WTC11 (cell line): Measurements from ENCODE around the gene ADCY3. TPM values are rescaled to one million over a fixed set of nuclear protein-coding genes. Genes with fewer than 3 reads are reported as not detected.

Experiments used
- ATAC-seq: fragments of 200-7000 bp; cut with Tn5 transposase; 2 replicates; pipeline ENCODE4 v1.10.0; 2021; ENCODE audit warnings: mild to moderate bottlenecking, moderate library complexity
- CTCF ChIA-PET: fragments of 300-600 bp; sonication (Branson Sonifier 250); formaldehyde crosslinking; loops from one replicate; lab custom pipeline; 2021; ENCODE audit warnings: antibody characterized with exemption; lab: Charles Lee
- POLR2A ChIA-PET: fragments of 350-600 bp; sonication (Branson Sonifier 250); formaldehyde crosslinking; loops from one replicate; lab custom pipeline; 2021; ENCODE audit warnings: antibody characterized with exemption; lab: Charles Lee
- DNase-seq: peaks from one replicate; pipeline ENCODE4 v3.0.0; 2021; ENCODE audit warnings: low spot score
- H3K27ac Mint-ChIP-seq: 2 replicates; pipeline ENCODE4 v1.8.0; 2021; ENCODE audit warnings: mixed read lengths
- H3K27me3 Mint-ChIP-seq: 2 replicates; pipeline ENCODE4 v1.8.0; 2021; ENCODE audit warnings: low read depth, mild to moderate bottlenecking, moderate library complexity, mixed read lengths
- H3K36me3 Mint-ChIP-seq: 2 replicates; pipeline ENCODE4 v1.8.0; 2021; ENCODE audit warnings: mixed read lengths
- H3K4me1 Mint-ChIP-seq: 2 replicates; pipeline ENCODE4 v1.8.0; 2022; ENCODE audit warnings: mixed read lengths
- H3K4me3 Mint-ChIP-seq: 2 replicates; pipeline ENCODE4 v1.8.0; 2021; ENCODE audit warnings: mild to moderate bottlenecking, moderate library complexity, mixed read lengths
- H3K9me3 Mint-ChIP-seq: 2 replicates; pipeline ENCODE4 v1.8.0; 2021; ENCODE audit warnings: mixed read lengths
- CBFB ChIP-seq: sonication (generic); formaldehyde crosslinking; IDR thresholded peaks from 2 replicates; pipeline ENCODE4 v1.8.1; 2022; ENCODE audit warnings: mild to moderate bottlenecking, low read depth, missing genetic modification reagents
- E2F4 ChIP-seq: sonication (generic); formaldehyde crosslinking; IDR thresholded peaks from 2 replicates; pipeline ENCODE4 v1.8.1; 2022; ENCODE audit warnings: low read depth, mild to moderate bottlenecking, moderate library complexity, missing genetic modification reagents, borderline replicate concordance
- ETV6 ChIP-seq: sonication (generic); formaldehyde crosslinking; IDR thresholded peaks from 2 replicates; pipeline ENCODE4 v1.8.1; 2022; ENCODE audit warnings: mild to moderate bottlenecking, missing genetic modification reagents
- FOXJ3 ChIP-seq: sonication (generic); formaldehyde crosslinking; IDR thresholded peaks from 2 replicates; pipeline ENCODE4 v1.9.0; 2021; ENCODE audit warnings: missing genetic modification reagents, mild to moderate bottlenecking, borderline replicate concordance
- GRHL2 ChIP-seq: fragments of 250-450 bp; sonication (Bioruptor Pico); IDR thresholded peaks from 2 replicates; pipeline ENCODE4 v1.8.0; 2022; ENCODE audit warnings: mild to moderate bottlenecking, moderate library complexity; ENCODE audit not compliant: insufficient replicate concordance, severe bottlenecking
- IRF2 ChIP-seq: sonication (generic); formaldehyde crosslinking; IDR thresholded peaks from 2 replicates; pipeline ENCODE4 v1.8.0; 2022; ENCODE audit warnings: low read depth, missing genetic modification reagents, borderline replicate concordance
- JUN ChIP-seq: sonication (generic); formaldehyde crosslinking; IDR thresholded peaks from 2 replicates; pipeline ENCODE4 v1.8.0; 2023; ENCODE audit warnings: mild to moderate bottlenecking, missing genetic modification reagents
- MLX ChIP-seq: sonication (generic); formaldehyde crosslinking; IDR thresholded peaks from 2 replicates; pipeline ENCODE4 v1.8.1; 2023; ENCODE audit warnings: mild to moderate bottlenecking, missing genetic modification reagents, moderate library complexity
- MYBL2 ChIP-seq: sonication (generic); formaldehyde crosslinking; IDR thresholded peaks from 2 replicates; pipeline ENCODE4 v1.8.1; 2023; ENCODE audit warnings: mild to moderate bottlenecking, moderate library complexity, missing genetic modification reagents
- NR1H2 ChIP-seq: sonication (generic); formaldehyde crosslinking; IDR thresholded peaks from 2 replicates; pipeline ENCODE4 v1.9.0; 2021; ENCODE audit warnings: mild to moderate bottlenecking, moderate library complexity, missing genetic modification reagents
- NR2C2 ChIP-seq: sonication (generic); formaldehyde crosslinking; IDR thresholded peaks from 2 replicates; pipeline ENCODE4 v1.8.0; 2022; ENCODE audit warnings: mild to moderate bottlenecking, missing genetic modification reagents
- PREB ChIP-seq: sonication (generic); formaldehyde crosslinking; IDR thresholded peaks from 2 replicates; pipeline ENCODE4 v1.8.1; 2022; ENCODE audit warnings: mild to moderate bottlenecking, missing genetic modification reagents, moderate library complexity, borderline replicate concordance
- TEAD4 ChIP-seq: sonication (generic); formaldehyde crosslinking; IDR thresholded peaks from 2 replicates; pipeline ENCODE4 v1.8.0; 2022; ENCODE audit warnings: mild to moderate bottlenecking, missing genetic modification reagents
- ZBTB21 ChIP-seq: sonication (generic); formaldehyde crosslinking; IDR thresholded peaks from 2 replicates; pipeline ENCODE4 v1.8.1; 2023; ENCODE audit warnings: mild to moderate bottlenecking, missing genetic modification reagents, borderline replicate concordance
- ZNF317 ChIP-seq: sonication (generic); formaldehyde crosslinking; IDR thresholded peaks from 2 replicates; pipeline ENCODE4 v1.8.1; 2023; ENCODE audit warnings: low read depth, mild to moderate bottlenecking, moderate library complexity, missing genetic modification reagents, borderline replicate concordance
- ZNF416 ChIP-seq: fragments of 250-450 bp; sonication (Bioruptor Pico); IDR thresholded peaks from 2 replicates; pipeline ENCODE4 v1.9.0; 2021; ENCODE audit warnings: mild to moderate bottlenecking, inconsistent platforms
- ZNF423 ChIP-seq: fragments of 250-450 bp; sonication (Bioruptor Pico); IDR thresholded peaks from 2 replicates; pipeline ENCODE4 v2.1.2; 2022; ENCODE audit warnings: mild to moderate bottlenecking, moderate library complexity
- total RNA-seq: library from RNA; stranded (reverse); gene quantifications from 3 replicates; pipeline ENCODE4 v1.2.3, GENCODE V29; 2021
- TF ChIP-seq, protein P1 (sequence below): fragments of 250-450 bp; sonication (Bioruptor Pico); IDR thresholded peaks from 2 replicates; pipeline ENCODE4 v1.9.0; 2021; ENCODE audit warnings: moderate library complexity, mild to moderate bottlenecking, inconsistent platforms, borderline replicate concordance

Gene ADCY3
- total RNA-seq, 1 experiment from 2014 or later: 37.1 TPM

GRCh38 chr2:24945907-24946306, 25.9 kb upstream of the ADCY3 start:
- no peaks in the 10 kb centered on the region for H3K27me3 Mint-ChIP-seq
- H3K27ac Mint-ChIP-seq: no peak overlapping the region
- ATAC-seq (no peak), DNase-seq (no peak)
- TF ChIP-seq ZNF423 (CRISPR knock-in tag) (no peak), ZNF317 (no peak), TEAD4 (CRISPR knock-in tag) (no peak), MLX (no peak), ETV6 (no peak), PREB (no peak), NR1H2 (CRISPR knock-in tag) (no peak), MYBL2 (no peak)
- POLR2A ChIA-PET: no interaction called here
- no peak overlapping the region for H3K4me3 Mint-ChIP-seq
- peaks cover 5% of the 10 kb centered on the region for H3K36me3 Mint-ChIP-seq
- no peaks in the 10 kb centered on the region for H3K9me3 Mint-ChIP-seq
- H3K4me1 Mint-ChIP-seq: no peaks in the 10 kb centered on the region
- CTCF ChIA-PET: no interaction called here

DNA sequence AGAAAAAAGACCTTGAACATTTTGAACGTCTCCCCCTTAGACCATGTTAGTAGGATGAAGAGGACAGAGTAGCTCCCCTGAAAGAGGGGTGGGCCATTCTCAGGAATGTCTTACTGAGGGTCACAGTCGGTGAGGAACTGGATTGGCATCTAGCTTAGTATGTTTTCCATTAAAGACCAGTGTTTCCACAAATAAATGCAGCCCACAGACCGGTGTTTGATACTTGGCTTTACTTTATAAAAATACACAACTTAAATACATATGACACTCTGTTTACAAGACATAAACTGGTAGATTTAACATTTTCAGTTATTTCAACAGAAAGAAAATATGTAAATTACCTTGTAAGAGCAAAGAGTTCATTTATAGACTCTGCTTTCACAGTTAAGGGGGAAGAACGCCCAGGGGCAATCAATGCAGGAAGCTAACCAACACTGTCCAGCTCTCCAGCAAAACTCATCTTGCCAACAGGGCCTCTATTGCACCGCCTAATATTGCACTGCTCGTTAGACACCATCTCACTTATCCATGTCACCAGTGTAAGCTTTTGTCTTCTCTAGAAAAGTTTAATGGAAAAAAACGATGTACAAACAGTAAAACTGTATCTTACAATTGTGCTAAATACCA, 23.5 kb upstream of the ADCY3 start:
- TF ChIP-seq IRF2 (no peak), CBFB (CRISPR knock-in tag) (no peak), FOXJ3 (no peak), NR2C2 (no peak), NR1H2 (CRISPR knock-in tag) (no peak), JUN (CRISPR knock-in tag) (no peak), ZBTB21 (no peak)
- TF ChIP-seq, protein P1, sequence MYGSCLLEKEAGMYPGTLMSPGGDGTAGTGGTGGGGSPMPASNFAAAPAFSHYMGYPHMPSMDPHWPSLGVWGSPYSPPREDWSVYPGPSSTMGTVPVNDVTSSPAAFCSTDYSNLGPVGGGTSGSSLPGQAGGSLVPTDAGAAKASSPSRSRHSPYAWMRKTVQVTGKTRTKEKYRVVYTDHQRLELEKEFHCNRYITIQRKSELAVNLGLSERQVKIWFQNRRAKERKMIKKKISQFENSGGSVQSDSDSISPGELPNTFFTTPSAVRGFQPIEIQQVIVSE (CRISPR knock-in tag): no peak
- Mint-ChIP-seq H3K4me1 (no peaks in the 10 kb centered on the region), H3K27ac (no peak overlapping the region), H3K9me3 (no peaks in the 10 kb centered on the region), H3K36me3 (peaks cover 4% of the 10 kb centered on the region), H3K4me3 (no peak overlapping the region), H3K27me3 (no peaks in the 10 kb centered on the region)
- ChIA-PET POLR2A (interaction anchor here (0.7 kb wide), 1 partner anchor 273 kb away, joined by 3 read pairs; no protein-coding TSS in a partner anchor), CTCF (interaction anchor here (0.5 kb wide), 2 partner anchors 43 to 185 kb away, joined by 3 to 4 read pairs; no protein-coding TSS in a partner anchor)
- no peak for DNase-seq
- no peak for ATAC-seq

GRCh38 chr2:24939353-24939752, 19.3 kb upstream of the ADCY3 start:
- no peak for ATAC-seq
- H3K4me1 Mint-ChIP-seq: no peaks in the 10 kb centered on the region
- no peaks in the 10 kb centered on the region for H3K27me3 Mint-ChIP-seq
- no peak overlapping the region for H3K27ac Mint-ChIP-seq
- POLR2A ChIA-PET: no interaction called here
- H3K36me3 Mint-ChIP-seq: no peaks in the 10 kb centered on the region
- H3K4me3 Mint-ChIP-seq: no peak overlapping the region
- no peaks in the 10 kb centered on the region for H3K9me3 Mint-ChIP-seq
- no peak for TF ChIP-seq ZNF416 (CRISPR knock-in tag)
- TF ChIP-seq MLX: no peak
- no peak for TF ChIP-seq TEAD4 (CRISPR knock-in tag)
- TF ChIP-seq E2F4 (CRISPR knock-in tag): no peak
- no peak for TF ChIP-seq GRHL2 (CRISPR knock-in tag)
- TF ChIP-seq, all 79 proteins: peak for 0
- DNase-seq: no peak
- CTCF ChIA-PET: interaction anchor here (1.0 to 1.7 kb wide), 2 partner anchors 24 to 190 kb away, joined by 3 to 11 read pairs; no protein-coding TSS in a partner anchor
